Neural progenitor cell (in vitro differentiated cells): Measurements from ENCODE around the gene SHLD1. TPM values are rescaled to one million over a fixed set of nuclear protein-coding genes. Genes with fewer than 3 reads are reported as not detected.

ENCODE experiments used
- DNase-seq: peaks from one replicate; pipeline ENCODE4 v3.0.0-alpha.2; 2016; ENCODE audit warnings: low spot score
- H2AFZ ChIP-seq: fragments of 200-600 bp; sonication (generic); replicated peaks from 2 replicates; pipeline ENCODE4 v1.6.1; 2016; ENCODE audit warnings: antibody characterized with exemption
- H3F3A ChIP-seq: fragments of 200-600 bp; sonication (generic); 2 replicates; pipeline ENCODE4 v1.6.1; 2016; ENCODE audit warnings: antibody characterized with exemption, low read depth
- H3K27ac ChIP-seq: fragments of 200-600 bp; sonication (generic); 2 replicates; pipeline ENCODE4 v1.5.1; 2016; ENCODE audit warnings: mild to moderate bottlenecking
- H3K27me3 ChIP-seq: fragments of 200-600 bp; sonication (generic); 2 replicates; pipeline ENCODE4 v1.6.1; 2016; ENCODE audit warnings: mild to moderate bottlenecking, moderate library complexity
- H3K36me3 ChIP-seq: fragments of 200-600 bp; sonication (generic); 2 replicates; pipeline ENCODE4 v1.5.1; 2016
- H3K4me1 ChIP-seq: fragments of 200-600 bp; sonication (generic); 2 replicates; pipeline ENCODE4 v1.6.1; 2016; ENCODE audit warnings: mixed run types
- H3K4me2 ChIP-seq: fragments of 200-600 bp; sonication (generic); 2 replicates; pipeline ENCODE4 v1.6.1; 2016
- H3K4me3 ChIP-seq: fragments of 200-600 bp; sonication (generic); 2 replicates; pipeline ENCODE4 v1.5.1; 2016
- H3K79me2 ChIP-seq: fragments of 200-600 bp; sonication (generic); 2 replicates; pipeline ENCODE4 v1.6.1; 2016; ENCODE audit warnings: low read depth
- H3K9ac ChIP-seq: fragments of 200-600 bp; sonication (generic); 2 replicates; pipeline ENCODE4 v1.6.1; 2016
- H3K9me3 ChIP-seq: fragments of 200-600 bp; sonication (generic); 2 replicates; pipeline ENCODE4 v1.5.1; 2016; ENCODE audit warnings: low read depth
- H4K20me1 ChIP-seq: fragments of 200-600 bp; sonication (generic); 2 replicates; pipeline ENCODE4 v1.6.1; 2016; ENCODE audit warnings: low read depth
- H3K27ac Mint-ChIP-seq: 3 replicates; pipeline ENCODE4 v1.8.0; 2021; ENCODE audit warnings: mixed read lengths
- H3K27me3 Mint-ChIP-seq: 2 replicates; pipeline ENCODE4 v1.8.0; 2022; ENCODE audit warnings: low read depth, mild to moderate bottlenecking, inconsistent platforms, moderate library complexity, mixed read lengths; ENCODE audit not compliant: insufficient read depth
- H3K36me3 Mint-ChIP-seq: 3 replicates; pipeline ENCODE4 v1.8.0; 2021; ENCODE audit warnings: mixed read lengths
- H3K4me1 Mint-ChIP-seq: 3 replicates; pipeline ENCODE4 v1.8.0; 2021; ENCODE audit warnings: mixed read lengths
- H3K4me3 Mint-ChIP-seq: 3 replicates; pipeline ENCODE4 v1.8.0; 2021; ENCODE audit warnings: mild to moderate bottlenecking, moderate library complexity, mixed read lengths
- H3K9me3 Mint-ChIP-seq: 3 replicates; pipeline ENCODE4 v1.8.0; 2020; ENCODE audit warnings: mixed read lengths
- EZH2 ChIP-seq: fragments of 200-600 bp; sonication (generic); IDR thresholded peaks from 2 replicates; pipeline ENCODE4 v1.6.1; 2017; ENCODE audit warnings: antibody characterized with exemption, mild to moderate bottlenecking, moderate library complexity
- EZH2phosphoT487 ChIP-seq: fragments of 200-600 bp; sonication (generic); IDR thresholded peaks from 2 replicates; pipeline ENCODE4 v1.6.1; 2017; ENCODE audit warnings: antibody characterized with exemption
- total RNA-seq: library from RNA; depleted of rRNA; stranded (reverse); fragments of >200 nt; gene quantifications from 2 replicates; pipeline ENCODE4 v1.2.3, GENCODE V29; 2015; ENCODE audit warnings: low replicate concordance
- TF ChIP-seq, protein P1 (sequence below): fragments of 200-600 bp; sonication (generic); IDR thresholded peaks from 2 replicates; pipeline ENCODE4 v1.5.1; 2017; ENCODE audit warnings: antibody characterized with exemption, mild to moderate bottlenecking

SHLD1 gene
- total RNA-seq, 1 donor from 2014 or later: 9.0 TPM

DNA sequence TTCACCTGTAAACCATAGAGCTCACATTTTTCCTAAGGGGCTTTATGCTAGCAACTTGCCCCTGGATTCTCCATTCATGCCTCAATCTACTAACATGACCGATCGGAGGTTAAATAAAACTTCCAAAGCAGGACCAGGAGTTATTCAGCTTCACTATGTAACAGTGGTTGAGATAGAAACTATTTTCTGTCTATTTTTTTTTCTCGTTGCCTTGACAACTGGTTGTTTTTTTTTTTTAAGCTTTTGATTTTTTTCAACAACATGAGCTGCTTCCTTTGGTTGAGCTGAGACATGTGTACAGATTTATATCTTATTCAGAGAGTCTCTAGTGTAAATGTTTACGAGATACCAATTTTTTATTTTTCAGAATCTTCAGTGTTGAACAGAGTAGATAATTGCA, 85.7 kb downstream of the SHLD1 start:
- H3F3A ChIP-seq: no peaks in the 10 kb centered on the region
- Mint-ChIP-seq H3K36me3 (no peaks in the 10 kb centered on the region), H3K4me1 (no peaks in the 10 kb centered on the region), H3K27ac (no peak overlapping the region), H3K4me3 (no peak overlapping the region), H3K9me3 (peaks cover 2% of the 10 kb centered on the region), H3K27me3 (no peaks in the 10 kb centered on the region)
- H3K27me3 ChIP-seq: no peaks in the 10 kb centered on the region
- no peak overlapping the region for H3K4me3 ChIP-seq
- H3K4me1 ChIP-seq: no peaks in the 10 kb centered on the region
- no peak overlapping the region for H2AFZ ChIP-seq
- H3K9ac ChIP-seq: no peak overlapping the region
- no peaks in the 10 kb centered on the region for H3K79me2 ChIP-seq
- TF ChIP-seq, protein P1, sequence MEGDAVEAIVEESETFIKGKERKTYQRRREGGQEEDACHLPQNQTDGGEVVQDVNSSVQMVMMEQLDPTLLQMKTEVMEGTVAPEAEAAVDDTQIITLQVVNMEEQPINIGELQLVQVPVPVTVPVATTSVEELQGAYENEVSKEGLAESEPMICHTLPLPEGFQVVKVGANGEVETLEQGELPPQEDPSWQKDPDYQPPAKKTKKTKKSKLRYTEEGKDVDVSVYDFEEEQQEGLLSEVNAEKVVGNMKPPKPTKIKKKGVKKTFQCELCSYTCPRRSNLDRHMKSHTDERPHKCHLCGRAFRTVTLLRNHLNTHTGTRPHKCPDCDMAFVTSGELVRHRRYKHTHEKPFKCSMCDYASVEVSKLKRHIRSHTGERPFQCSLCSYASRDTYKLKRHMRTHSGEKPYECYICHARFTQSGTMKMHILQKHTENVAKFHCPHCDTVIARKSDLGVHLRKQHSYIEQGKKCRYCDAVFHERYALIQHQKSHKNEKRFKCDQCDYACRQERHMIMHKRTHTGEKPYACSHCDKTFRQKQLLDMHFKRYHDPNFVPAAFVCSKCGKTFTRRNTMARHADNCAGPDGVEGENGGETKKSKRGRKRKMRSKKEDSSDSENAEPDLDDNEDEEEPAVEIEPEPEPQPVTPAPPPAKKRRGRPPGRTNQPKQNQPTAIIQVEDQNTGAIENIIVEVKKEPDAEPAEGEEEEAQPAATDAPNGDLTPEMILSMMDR: no peak
- TF ChIP-seq EZH2phosphoT487 (no peak), EZH2 (no peak)
- H3K9me3 ChIP-seq: no peaks in the 10 kb centered on the region
- no peak overlapping the region for H3K27ac ChIP-seq
- H4K20me1 ChIP-seq: no peaks in the 10 kb centered on the region
- no peak overlapping the region for H3K4me2 ChIP-seq
- no peak for DNase-seq
- H3K36me3 ChIP-seq: no peaks in the 10 kb centered on the region

DNA sequence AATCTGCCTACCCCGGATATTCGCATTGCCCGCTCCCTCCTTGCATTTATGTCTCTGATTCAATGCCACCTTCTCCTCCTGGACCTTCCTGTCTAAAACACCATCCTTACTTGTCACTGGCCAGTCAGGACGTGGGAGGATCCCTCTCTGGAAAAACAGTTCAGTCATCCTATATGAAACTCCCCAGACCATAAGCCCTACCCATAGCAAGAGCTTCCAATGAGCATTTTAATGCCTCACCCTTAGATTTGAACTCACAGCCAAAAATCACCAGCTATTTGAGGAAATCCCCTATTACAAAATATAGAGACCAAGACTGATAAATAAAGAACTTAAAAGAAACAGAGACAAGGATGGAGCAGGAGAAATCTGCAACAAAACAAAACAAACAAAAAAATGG, 86.4 kb downstream of the SHLD1 start:
- no peak overlapping the region for H2AFZ ChIP-seq
- no peak overlapping the region for H3K27ac Mint-ChIP-seq
- TF ChIP-seq, protein P1: no peak
- TF ChIP-seq EZH2 (no peak), EZH2phosphoT487 (no peak)
- H3K36me3 Mint-ChIP-seq: no peaks in the 10 kb centered on the region
- H3K27me3 Mint-ChIP-seq: no peaks in the 10 kb centered on the region
- no peak overlapping the region for H3K4me3 ChIP-seq
- H3K4me2 ChIP-seq: no peak overlapping the region
- H3K9me3 Mint-ChIP-seq: peaks cover 2% of the 10 kb centered on the region
- H3K79me2 ChIP-seq: no peaks in the 10 kb centered on the region
- H4K20me1 ChIP-seq: no peaks in the 10 kb centered on the region
- H3K27ac ChIP-seq: no peak overlapping the region
- H3K4me3 Mint-ChIP-seq: no peak overlapping the region
- no peaks in the 10 kb centered on the region for H3K27me3 ChIP-seq
- no peaks in the 10 kb centered on the region for H3K4me1 Mint-ChIP-seq
- H3K9ac ChIP-seq: no peak overlapping the region
- no peak for DNase-seq
- no peaks in the 10 kb centered on the region for H3K9me3 ChIP-seq
- H3K36me3 ChIP-seq: no peaks in the 10 kb centered on the region
- H3F3A ChIP-seq: no peaks in the 10 kb centered on the region
- H3K4me1 ChIP-seq: no peaks in the 10 kb centered on the region

DNA sequence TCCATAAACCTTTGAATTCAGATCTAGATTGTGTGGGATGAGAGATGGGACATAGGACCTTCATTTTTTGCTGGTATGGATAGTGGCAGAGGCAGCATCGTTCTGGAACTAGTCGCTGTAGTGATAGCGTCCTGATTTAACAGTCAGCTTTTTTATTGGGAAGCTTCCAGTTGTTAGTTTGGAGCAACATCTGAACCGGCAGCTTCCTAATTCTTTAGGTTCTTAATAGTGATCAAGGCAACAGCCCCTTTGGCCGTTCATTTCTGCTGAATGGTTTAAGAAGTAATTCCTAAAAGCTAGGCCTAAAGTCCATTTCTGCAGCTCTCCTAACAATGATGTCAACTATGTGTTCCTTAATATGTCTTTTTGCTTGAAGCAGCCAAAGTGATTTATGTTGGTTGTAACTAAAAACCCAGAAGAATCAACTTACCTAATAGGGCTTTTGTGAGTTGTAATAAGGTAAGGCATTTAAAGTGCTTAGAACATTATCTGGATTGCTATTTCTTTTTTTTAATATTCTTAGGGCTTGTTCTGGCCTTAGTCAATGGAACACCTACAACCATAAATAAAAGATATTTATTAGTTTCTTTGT, 90.3 kb downstream of the SHLD1 start:
- DNase-seq: no peak
- no peaks in the 10 kb centered on the region for H3K4me1 Mint-ChIP-seq

More for the DNA sequence above, 90.3 kb downstream of the SHLD1 start:
- no peaks in the 10 kb centered on the region for H3K9me3 Mint-ChIP-seq
- Histone ChIP-seq H3K27ac (no peak overlapping the region), H3F3A (no peaks in the 10 kb centered on the region), H3K4me2 (no peak overlapping the region), H3K79me2 (no peaks in the 10 kb centered on the region), H3K9me3 (no peaks in the 10 kb centered on the region), H3K27me3 (no peaks in the 10 kb centered on the region), H2AFZ (no peak overlapping the region), H3K4me1 (no peaks in the 10 kb centered on the region), H3K36me3 (no peaks in the 10 kb centered on the region), H3K4me3 (no peak overlapping the region), H4K20me1 (no peaks in the 10 kb centered on the region), H3K9ac (no peak overlapping the region)
- H3K36me3 Mint-ChIP-seq: no peaks in the 10 kb centered on the region
- no peaks in the 10 kb centered on the region for H3K27me3 Mint-ChIP-seq
- H3K4me3 Mint-ChIP-seq: no peak overlapping the region
- no peak overlapping the region for H3K27ac Mint-ChIP-seq
- TF ChIP-seq EZH2 (no peak), EZH2phosphoT487 (no peak)
- TF ChIP-seq, protein P1: no peak
